ENCODE results near the gene NUTM2D.
"Not testable (repeated sequence)": the region's sequence is repeated elsewhere in the genome, so short reads cannot be mapped to it uniquely, and the experiment has no call there.

GRCh38 chr10:87324559-87324958 is 33.0 kb upstream of the NUTM2D start:
- TF ChIP-seq, protein P1, sequence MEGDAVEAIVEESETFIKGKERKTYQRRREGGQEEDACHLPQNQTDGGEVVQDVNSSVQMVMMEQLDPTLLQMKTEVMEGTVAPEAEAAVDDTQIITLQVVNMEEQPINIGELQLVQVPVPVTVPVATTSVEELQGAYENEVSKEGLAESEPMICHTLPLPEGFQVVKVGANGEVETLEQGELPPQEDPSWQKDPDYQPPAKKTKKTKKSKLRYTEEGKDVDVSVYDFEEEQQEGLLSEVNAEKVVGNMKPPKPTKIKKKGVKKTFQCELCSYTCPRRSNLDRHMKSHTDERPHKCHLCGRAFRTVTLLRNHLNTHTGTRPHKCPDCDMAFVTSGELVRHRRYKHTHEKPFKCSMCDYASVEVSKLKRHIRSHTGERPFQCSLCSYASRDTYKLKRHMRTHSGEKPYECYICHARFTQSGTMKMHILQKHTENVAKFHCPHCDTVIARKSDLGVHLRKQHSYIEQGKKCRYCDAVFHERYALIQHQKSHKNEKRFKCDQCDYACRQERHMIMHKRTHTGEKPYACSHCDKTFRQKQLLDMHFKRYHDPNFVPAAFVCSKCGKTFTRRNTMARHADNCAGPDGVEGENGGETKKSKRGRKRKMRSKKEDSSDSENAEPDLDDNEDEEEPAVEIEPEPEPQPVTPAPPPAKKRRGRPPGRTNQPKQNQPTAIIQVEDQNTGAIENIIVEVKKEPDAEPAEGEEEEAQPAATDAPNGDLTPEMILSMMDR (IDR thresholded peaks at IDR 0.05; ENCODE audit: borderline replicate concordance, extremely low read depth, low read length, poor library complexity, severe bottlenecking) = not testable (repeated sequence)
- TF ChIP-seq EZH2 (IDR thresholded peaks at IDR 0.05; ENCODE audit: borderline replicate concordance, low read depth, low read length, severe bottlenecking) = not testable (repeated sequence)
